HEK293T (cell line): ENCODE results near the gene UBE2L3.

Experiments
- CTCF ChIA-PET: fragments of 350-600 bp; formaldehyde crosslinking; extraction: SDS; loops from one replicate; lab custom pipeline; 2021; ENCODE audit warnings: antibody characterized with exemption, inconsistent platforms; lab: Yijun Ruan, JAX
- POLR2A ChIA-PET: fragments of 350-600 bp; formaldehyde crosslinking; extraction: SDS; loops from one replicate; lab custom pipeline; 2020; ENCODE audit warnings: antibody characterized with exemption, inconsistent platforms; lab: Yijun Ruan, JAX
- DNase-seq: peaks from one replicate; pipeline ENCODE4 v3.0.0; 2012; ENCODE audit warnings: mixed read lengths; ENCODE audit errors: extremely low spot score
- ARNT ChIP-seq: fragments of 450-650 bp; IDR thresholded peaks from 2 replicates; pipeline ENCODE4 v1.6.1; 2017; ENCODE audit warnings: mild to moderate bottlenecking
- BHLHE40 ChIP-seq: fragments of 450-650 bp; IDR thresholded peaks from 2 replicates; pipeline ENCODE4 v1.6.1; 2016; ENCODE audit warnings: mild to moderate bottlenecking, moderate library complexity, borderline replicate concordance
- CTBP1 ChIP-seq: fragments of 450-650 bp; IDR thresholded peaks from 2 replicates; pipeline ENCODE4 v1.6.1; 2016; ENCODE audit warnings: borderline replicate concordance
- ELF4 ChIP-seq: fragments of 450-650 bp; IDR thresholded peaks from 2 replicates; pipeline ENCODE4 v1.6.1; 2017; ENCODE audit warnings: antibody characterized with exemption
- FOXA1 ChIP-seq: fragments of 450-650 bp; IDR thresholded peaks from 2 replicates; pipeline ENCODE4 v1.6.1; 2016; ENCODE audit warnings: mild to moderate bottlenecking
- FOXK2 ChIP-seq: fragments of 450-650 bp; IDR thresholded peaks from 2 replicates; pipeline ENCODE4 v1.6.1; 2016; ENCODE audit warnings: mild to moderate bottlenecking
- FOXM1 ChIP-seq: fragments of 450-650 bp; IDR thresholded peaks from 2 replicates; pipeline ENCODE4 v1.6.1; 2017; ENCODE audit warnings: mild to moderate bottlenecking, borderline replicate concordance
- HDGF ChIP-seq: fragments of 450-650 bp; IDR thresholded peaks from 2 replicates; pipeline ENCODE4 v1.6.1; 2017; ENCODE audit warnings: antibody characterized with exemption, borderline replicate concordance
- L3MBTL2 ChIP-seq: fragments of 450-650 bp; conservative IDR thresholded peaks from 2 replicates; pipeline ENCODE4 v1.6.1; 2016; ENCODE audit warnings: mild to moderate bottlenecking
- LEF1 ChIP-seq: fragments of 450-650 bp; IDR thresholded peaks from 2 replicates; pipeline ENCODE4 v1.6.1; 2017; ENCODE audit warnings: mild to moderate bottlenecking, borderline replicate concordance
- NFRKB ChIP-seq: fragments of 450-650 bp; IDR thresholded peaks from 2 replicates; pipeline ENCODE4 v1.6.1; 2016; ENCODE audit warnings: mild to moderate bottlenecking, moderate library complexity
- PKNOX1 ChIP-seq: fragments of 450-650 bp; IDR thresholded peaks from 2 replicates; pipeline ENCODE4 v1.6.1; 2016
- SP1 ChIP-seq: fragments of 450-650 bp; IDR thresholded peaks from 2 replicates; pipeline ENCODE4 v1.6.1; 2017
- SUZ12 ChIP-seq: fragments of 450-650 bp; IDR thresholded peaks from 2 replicates; pipeline ENCODE4 v1.6.1; 2016; ENCODE audit warnings: mild to moderate bottlenecking
- TARDBP ChIP-seq: fragments of 450-650 bp; IDR thresholded peaks from 2 replicates; pipeline ENCODE4 v1.6.1; 2016
- ZNF384 ChIP-seq: fragments of 450-650 bp; IDR thresholded peaks from 2 replicates; pipeline ENCODE4 v1.6.1; 2016

Gene UBE2L3

GRCh38 chr22:21587803-21588611 lies 20.5 kb downstream of the UBE2L3 start:
- CTCF ChIA-PET: interaction anchor here (0.6 kb wide), 1 partner anchor 1024 kb away, joined by 3 read pairs; no protein-coding TSS in a partner anchor
- no peak for DNase-seq
- TF ChIP-seq BHLHE40: no peak
- TF ChIP-seq LEF1: no peak
- TF ChIP-seq CTBP1: no peak
- TF ChIP-seq HDGF: no peak
- TF ChIP-seq SP1: no peak
- no peak for TF ChIP-seq FOXM1
- TF ChIP-seq ZNF384: no peak
- no peak for TF ChIP-seq ARNT
- TF ChIP-seq L3MBTL2: no peak
- no peak for TF ChIP-seq PKNOX1
- TF ChIP-seq ELF4: no peak
- no peak for TF ChIP-seq FOXA1
- TF ChIP-seq TARDBP: no peak
- no peak for TF ChIP-seq SUZ12
- no peak for TF ChIP-seq FOXK2
- POLR2A ChIA-PET: no interaction called here

- TF ChIP-seq ZNF384 (no peak), ARNT (no peak), SUZ12 (no peak), FOXM1 (no peak), BHLHE40 (no peak), L3MBTL2 (no peak), TARDBP (no peak), HDGF (no peak), NFRKB (no peak), LEF1 (no peak), SP1 (no peak), PKNOX1 (no peak), FOXK2 (no peak), FOXA1 (no peak), ELF4 (no peak), CTBP1 (no peak)
- ChIA-PET CTCF (interaction anchor here (0.6 kb wide), 1 partner anchor 140 kb away, joined by 3 read pairs; no protein-coding TSS in a partner anchor), POLR2A (interaction anchor here (1.1 kb wide), 1 partner anchor 40 kb away, joined by 3 read pairs; no protein-coding TSS in a partner anchor)
- DNase-seq: no peak
These were observed 21.9 kb downstream of the UBE2L3 start for GRCh38 chr22:21589396-21589795.

GRCh38 chr22:21590809-21591641 lies 23.5 kb downstream of the UBE2L3 start:
- POLR2A ChIA-PET: no interaction called here
- TF ChIP-seq TARDBP (no peak), BHLHE40 (no peak), FOXM1 (no peak)
- no peak for DNase-seq
- CTCF ChIA-PET: no interaction called here

GRCh38 chr22:21591695-21592094 lies 24.2 kb downstream of the UBE2L3 start:
- ChIA-PET POLR2A (no interaction called here), CTCF (no interaction called here)
- no peak for DNase-seq
- no peak for TF ChIP-seq FOXA1
- no peak for TF ChIP-seq FOXM1
- TF ChIP-seq ELF4: no peak
- TF ChIP-seq NFRKB: no peak

- POLR2A ChIA-PET: interaction anchor here (1.5 kb wide), 1 partner anchor 49 kb away, joined by 4 read pairs; the partner anchor contains the start of gene SDF2L1
- CTCF ChIA-PET: interaction anchor here (0.6 to 2.2 kb wide), 5 partner anchors 18 to 54 kb away, joined by 3 to 9 read pairs (median 7); no protein-coding TSS in a partner anchor
- DNase-seq: no peak
- no peak for TF ChIP-seq ARNT
- no peak for TF ChIP-seq BHLHE40
- TF ChIP-seq HDGF: no peak
- TF ChIP-seq SUZ12: no peak
- no peak for TF ChIP-seq PKNOX1
- TF ChIP-seq FOXM1: no peak
- no peak for TF ChIP-seq FOXA1
- no peak for TF ChIP-seq SP1
- TF ChIP-seq ELF4: no peak
- no peak for TF ChIP-seq L3MBTL2
- no peak for TF ChIP-seq ZNF384
- TF ChIP-seq TARDBP: no peak
- no peak for TF ChIP-seq NFRKB
- TF ChIP-seq FOXK2: no peak
- TF ChIP-seq CTBP1: no peak
- no peak for TF ChIP-seq LEF1
These were observed 24.9 kb downstream of the UBE2L3 start for GRCh38 chr22:21592422-21592821.
